Stimulated activated CD8-positive, alpha-beta memory T cell treated with anti-CD3 and anti-CD28 coated beads, Interleukin-15, amount 100 ng/mL, for 1 hour (primary cell): Measurements from ENCODE around the gene UACA.

Experiments
- DNase-seq: peaks from one replicate; pipeline ENCODE4 v3.0.0-alpha.2; 2020; ENCODE audit warnings: low read depth

Gene UACA

GRCh38 chr15:70783041-70783440 lies 19.7 kb upstream of the UACA start:
- no peak for DNase-seq

- no peak for DNase-seq
These were observed 17.9 kb upstream of the UACA start for GRCh38 chr15:70781236-70781635.

- no peak for DNase-seq
These were observed 15.1 kb upstream of the UACA start for GRCh38 chr15:70778258-70779076.

- DNase-seq = no peak
These were observed 14.0 kb upstream of the UACA start for GRCh38 chr15:70777170-70777926.

- DNase-seq = no peak
These were observed 11.8 kb upstream of the UACA start for GRCh38 chr15:70775160-70775559.

GRCh38 chr15:70772402-70772801 lies 9.0 kb upstream of the UACA start:
- DNase-seq = no peak

- no peak for DNase-seq
These were observed 7.5 kb upstream of the UACA start for GRCh38 chr15:70770863-70771262.

GRCh38 chr15:70768257-70768883 lies 5.0 kb upstream of the UACA start:
- no peak for DNase-seq

GRCh38 chr15:70767667-70768066 lies 4.3 kb upstream of the UACA start:
- no peak for DNase-seq

- DNase-seq = no peak
These were observed 3.2 kb upstream of the UACA start for GRCh38 chr15:70766597-70766996.

GRCh38 chr15:70765504-70766281 lies 2.3 kb upstream of the UACA start:
- DNase-seq = no peak

GRCh38 chr15:70763950-70764730 lies 782 bp upstream of the UACA start:
- DNase-seq = no peak

GRCh38 chr15:70762469-70763119 lies 764 bp downstream of the UACA start:
- no peak for DNase-seq

GRCh38 chr15:70761931-70762468 lies 1.4 kb downstream of the UACA start:
- no peak for DNase-seq

- DNase-seq = no peak
These were observed 2.3 kb downstream of the UACA start for GRCh38 chr15:70761046-70761445.

- no peak for DNase-seq
These were observed 4.4 kb downstream of the UACA start for GRCh38 chr15:70758790-70759462.

- DNase-seq = no peak
These were observed 5.7 kb downstream of the UACA start for GRCh38 chr15:70757627-70758026.

- no peak for DNase-seq
These were observed 8.5 kb downstream of the UACA start for GRCh38 chr15:70754862-70755261.

GRCh38 chr15:70753101-70753829 lies 10.1 kb downstream of the UACA start:
- DNase-seq = no peak
